ENCODE measurements around the gene NPC1L1.

Gene NPC1L1

DNA sequence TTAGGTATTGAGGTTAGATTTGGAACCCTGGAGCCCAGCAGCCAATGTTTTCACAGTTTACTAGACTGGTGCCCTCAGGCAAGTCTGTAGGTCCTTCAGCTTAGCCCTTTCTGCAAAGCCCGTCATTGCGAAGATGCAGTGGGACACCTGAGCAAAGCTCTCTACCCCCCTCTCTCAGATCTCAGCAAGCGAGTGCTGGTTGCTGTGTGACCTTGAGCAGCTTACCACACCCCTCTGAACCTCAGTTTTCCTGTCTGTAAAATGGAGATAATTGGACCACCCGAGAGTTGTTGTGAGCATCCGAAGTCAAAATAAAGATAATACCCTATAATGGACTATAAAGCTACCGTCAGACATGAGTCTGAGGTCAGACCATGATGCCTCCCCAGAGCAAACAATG lies 3.7 kb downstream of the NPC1L1 start:
- no peak for DNase-seq

DNA sequence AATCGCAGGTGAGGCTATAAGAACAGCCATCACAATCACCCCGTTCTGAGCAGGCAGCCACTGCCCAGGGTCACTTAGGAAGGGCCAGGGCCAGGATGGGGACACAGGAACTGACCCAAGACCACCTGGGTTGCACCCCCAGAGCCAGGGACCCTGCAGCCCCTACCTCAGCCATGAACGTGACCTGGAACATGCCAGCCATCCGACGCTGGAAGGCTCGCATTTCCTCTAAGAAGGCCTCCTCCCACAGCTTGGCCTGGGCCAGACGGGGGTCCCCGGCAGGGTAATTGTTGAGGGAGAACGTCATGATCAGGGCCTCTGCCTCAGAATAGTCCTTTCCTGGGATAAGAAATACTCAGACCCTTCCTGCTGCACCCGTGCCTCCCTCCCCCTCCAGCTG lies 5.0 kb downstream of the NPC1L1 start:
- DNase-seq: no peak

DNA sequence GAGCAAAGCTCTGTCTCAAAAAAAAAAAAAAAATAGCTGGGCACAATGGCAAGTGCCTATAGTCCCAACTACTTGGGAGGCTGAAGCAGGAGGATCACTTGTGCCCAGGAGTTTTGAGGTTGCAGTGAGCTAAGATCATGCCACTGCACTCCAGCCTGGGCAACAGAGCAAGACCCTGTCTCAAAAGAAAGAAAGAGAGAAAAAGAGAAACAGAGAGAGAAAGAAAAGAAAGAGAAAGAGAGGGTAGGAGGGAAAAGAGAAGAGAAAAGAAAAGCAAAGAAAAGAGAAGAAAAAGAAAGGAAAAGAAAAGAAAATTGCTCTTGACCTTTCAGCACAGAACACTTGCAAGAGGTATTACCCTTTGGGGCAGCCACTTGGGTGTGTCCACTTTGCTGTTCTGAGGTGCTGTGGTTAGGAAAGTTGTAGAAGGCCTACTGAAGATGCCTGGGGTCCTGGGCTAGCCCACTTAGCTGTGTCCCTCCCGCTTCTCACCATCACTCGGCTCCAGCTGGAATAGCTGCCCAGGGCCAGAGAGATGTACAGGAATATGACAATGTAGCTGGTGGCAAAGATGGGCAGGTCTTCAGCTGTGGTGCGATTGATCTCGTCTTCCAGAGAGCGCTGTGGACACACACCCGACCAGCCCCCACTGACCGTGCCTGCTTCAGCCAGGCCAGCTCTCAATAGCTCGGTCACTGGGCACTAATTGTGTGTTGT lies 5.6 kb downstream of the NPC1L1 start:
- DNase-seq: no peak

DNA sequence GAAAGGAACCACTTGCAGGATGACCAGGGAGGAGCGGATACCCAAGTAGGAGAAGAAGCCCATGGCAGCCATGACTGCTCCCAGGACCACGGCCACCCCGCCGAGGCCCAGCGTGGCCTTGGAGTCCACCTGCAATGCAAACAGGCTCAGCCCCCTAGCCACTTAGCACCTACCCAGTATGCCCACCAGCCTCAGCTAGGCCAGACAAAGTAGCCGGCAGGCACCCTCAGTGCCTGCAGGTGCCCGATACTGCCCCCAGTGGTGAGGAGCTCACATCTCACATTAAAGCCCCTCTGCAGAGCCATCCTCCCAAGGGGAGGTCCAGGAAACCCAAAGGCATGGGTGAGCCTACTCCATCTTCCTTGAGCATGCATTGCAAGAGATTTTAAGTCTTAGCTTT lies 6.6 kb downstream of the NPC1L1 start:
- peak; percentile 42 for DNase-seq

DNA sequence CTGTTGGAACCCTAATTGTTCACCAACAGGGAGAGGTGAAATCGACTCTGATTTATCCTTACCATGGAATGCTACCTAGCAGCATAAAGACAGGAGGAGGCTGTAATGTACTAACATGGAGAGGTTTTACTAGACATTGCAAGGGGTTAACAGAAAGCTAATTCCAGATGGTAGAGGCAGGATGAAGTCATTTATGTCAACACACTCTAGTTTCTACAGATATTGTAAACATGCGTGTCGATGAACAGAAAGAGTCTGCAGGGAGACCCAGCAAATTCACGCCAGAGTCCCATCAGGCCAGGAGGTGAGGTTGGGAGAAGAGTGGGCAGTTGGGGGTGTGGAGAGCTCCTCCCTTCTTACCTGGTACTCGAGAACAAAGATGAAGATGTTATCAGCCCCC lies 7.0 kb downstream of the NPC1L1 start:
- DNase-seq: no peak

DNA sequence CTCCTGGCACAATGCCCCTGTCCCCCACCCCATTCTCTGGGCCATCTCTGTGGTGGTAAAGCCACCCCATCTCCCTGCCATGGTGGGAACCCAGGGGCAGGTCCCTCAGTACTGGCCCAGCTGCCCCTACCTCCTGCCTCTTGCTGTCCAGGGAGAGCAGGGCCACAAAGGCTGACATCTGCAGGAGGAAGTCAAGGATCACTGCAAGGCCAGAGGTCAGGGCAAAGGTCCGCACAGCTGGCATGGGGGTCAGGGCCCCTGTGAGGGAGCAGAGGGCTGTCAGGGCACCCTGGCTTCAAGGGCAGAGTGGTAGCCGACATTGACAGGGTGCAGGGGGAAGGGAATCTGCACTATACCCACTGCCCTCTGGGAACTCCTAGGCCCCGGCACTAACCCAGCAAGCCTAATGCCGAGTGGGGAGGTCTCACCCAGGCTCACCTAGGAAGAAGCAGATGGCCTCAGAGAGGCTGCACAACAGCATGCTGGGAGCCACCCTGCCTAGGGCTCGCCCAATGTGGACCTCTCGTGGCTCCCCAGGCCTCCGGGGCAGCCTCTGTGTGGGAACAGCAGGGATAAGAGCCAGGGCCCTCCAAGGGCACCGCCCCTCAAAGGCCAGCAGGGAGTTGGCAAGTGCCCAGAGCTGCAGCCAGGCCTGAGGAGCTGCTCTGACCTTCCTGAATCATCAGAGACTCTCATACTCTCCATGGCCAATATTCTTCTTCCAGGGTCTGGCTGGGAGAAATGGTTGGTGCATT lies 7.7 kb downstream of the NPC1L1 start:
- DNase-seq: no peak

DNA sequence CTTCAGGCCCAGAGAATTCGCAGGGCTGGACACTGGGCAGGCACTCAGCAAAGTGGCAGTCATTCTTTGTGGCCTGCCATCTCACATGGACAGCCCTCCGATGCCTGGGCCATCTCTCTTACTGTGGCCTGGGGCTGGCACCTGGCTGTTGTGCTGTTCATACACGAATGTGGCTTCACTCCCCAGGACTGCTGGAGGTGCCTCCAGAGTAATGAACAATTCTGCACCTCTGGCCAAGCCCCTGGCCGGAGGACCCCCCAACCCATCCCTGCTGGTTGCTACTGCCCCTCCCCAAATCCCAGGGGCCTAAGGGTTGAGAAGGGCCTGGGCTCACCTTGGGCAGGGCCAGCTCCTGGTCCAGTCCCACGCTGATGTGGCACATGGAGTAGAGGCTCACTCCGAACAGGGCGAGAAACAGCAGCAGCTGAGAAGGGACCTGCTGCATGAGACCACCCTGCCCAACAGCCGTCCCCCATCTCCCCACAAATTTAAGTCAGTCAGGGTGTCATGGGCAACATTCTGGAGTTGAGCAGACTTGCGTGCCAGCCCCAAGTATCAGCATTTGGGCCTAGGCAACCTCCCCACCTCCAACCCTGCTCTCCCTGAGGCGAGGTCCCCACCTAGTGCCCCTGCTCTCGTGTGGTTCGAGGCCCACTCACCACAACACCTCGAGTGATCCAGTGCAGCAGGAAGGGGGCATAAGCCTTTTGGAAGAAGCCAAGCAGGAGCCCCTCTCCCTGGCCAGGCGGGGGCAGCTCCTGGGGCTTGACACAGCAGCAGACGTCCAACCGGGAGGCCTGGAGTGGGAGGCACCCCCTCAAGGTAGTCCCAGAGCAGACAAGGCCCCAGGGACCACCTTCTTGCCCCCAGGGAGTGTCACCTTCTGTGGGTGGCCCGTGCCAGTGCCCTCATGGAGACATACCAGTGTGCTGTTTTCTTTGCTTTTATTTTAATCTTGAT lies 9.4 kb downstream of the NPC1L1 start:
- DNase-seq: no peak

DNA sequence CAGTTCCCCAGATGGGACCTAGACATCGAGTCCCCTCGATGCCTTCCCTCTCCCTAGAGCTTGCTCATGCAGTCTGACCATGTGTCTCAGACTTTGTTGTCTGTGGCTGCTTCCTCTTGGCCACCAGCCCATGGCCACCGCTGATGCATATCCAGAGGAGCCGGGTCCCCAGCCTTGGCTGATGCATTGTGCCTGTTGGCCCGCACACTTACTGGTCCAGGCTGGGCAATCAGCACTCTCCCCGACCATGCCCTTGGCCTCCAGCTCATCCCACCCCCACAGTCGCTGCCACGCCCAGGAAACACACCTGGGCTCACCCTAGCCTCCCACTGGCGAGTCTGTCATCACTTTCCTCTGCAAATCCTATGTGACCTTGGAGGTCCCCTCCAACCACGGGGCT lies 10.1 kb downstream of the NPC1L1 start:
- no peak for DNase-seq

DNA sequence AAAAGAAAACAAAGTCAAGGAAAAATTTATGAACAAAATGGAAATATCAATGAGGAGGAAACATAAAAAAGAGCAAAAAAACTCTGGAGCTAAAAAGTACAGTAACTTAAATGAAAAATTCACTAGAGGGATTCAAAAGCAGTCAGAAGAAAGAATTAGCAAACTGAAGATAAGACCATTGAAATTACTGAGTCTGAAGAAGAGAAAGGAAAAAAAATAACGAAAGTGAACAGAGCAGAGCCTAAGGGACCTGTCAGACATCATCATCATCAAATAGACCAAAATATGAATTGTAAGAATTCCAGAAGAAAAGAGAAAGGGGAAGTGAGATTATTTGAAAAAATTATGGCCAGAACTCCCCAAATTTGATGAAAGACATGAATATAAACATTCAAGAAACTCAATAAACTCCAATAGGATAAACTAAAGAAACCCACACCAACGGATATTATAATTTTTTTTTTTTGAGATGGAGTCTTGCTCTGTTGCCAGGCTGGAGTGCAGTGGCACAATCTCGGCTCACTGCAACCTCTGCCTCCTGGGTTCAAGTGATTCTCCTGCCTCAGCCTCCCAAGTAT lies 16.2 kb downstream of the NPC1L1 start:
- no peak for DNase-seq

DNA sequence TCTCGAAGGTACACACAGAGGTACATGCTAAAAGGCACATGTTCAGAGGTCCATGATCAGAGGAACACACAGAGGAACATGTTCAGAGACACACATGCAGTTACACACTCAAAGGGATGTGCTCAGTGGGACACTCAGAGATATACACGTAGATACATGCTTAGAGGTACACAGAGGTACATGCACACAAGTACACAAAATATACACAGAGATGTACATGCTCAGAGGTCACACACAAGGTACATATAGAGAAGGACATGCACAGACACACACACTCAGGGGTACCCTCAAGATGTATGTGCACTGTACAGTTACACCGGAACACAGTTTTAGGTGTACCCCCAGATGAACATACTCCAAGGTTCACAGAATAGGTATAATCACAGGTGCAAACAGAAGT lies 18.8 kb downstream of the NPC1L1 start:
- no peak for DNase-seq

DNA sequence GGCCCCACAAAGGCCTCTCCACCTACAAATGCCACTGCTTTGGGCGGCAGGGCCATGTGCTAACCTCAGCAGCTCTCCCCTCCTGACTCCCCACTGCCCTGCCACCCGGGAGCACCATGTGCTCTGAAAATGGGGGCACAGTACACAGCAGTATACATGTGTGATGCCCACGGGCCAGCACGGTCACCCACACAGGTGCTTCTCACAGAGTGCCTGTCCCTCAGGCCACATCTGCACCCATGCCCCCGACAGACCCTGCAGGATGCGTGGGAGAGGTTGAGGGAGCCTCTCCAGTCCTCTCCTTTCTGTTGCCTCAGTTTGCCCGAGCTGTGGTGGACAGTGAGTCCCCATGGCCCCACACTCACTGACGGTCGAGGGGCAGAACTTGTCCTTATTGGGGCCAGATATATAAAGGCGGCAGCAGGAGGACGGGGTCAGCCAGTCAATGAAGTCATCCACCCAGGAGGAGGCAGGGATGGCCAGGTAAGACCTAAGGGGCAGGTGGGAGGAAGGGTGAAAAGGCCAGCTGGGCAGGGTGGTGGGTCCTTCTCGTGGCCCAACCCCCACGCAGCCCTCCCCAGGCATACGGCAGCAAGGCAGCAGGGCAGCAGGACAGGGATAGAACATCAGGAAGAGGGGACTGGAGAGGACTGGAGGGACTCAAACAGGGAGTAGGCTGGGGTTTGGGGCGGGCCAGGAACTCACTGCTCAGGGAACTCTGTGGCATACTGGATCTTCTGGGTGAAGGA lies 19.6 kb downstream of the NPC1L1 start:
- no peak for DNase-seq

DNA sequence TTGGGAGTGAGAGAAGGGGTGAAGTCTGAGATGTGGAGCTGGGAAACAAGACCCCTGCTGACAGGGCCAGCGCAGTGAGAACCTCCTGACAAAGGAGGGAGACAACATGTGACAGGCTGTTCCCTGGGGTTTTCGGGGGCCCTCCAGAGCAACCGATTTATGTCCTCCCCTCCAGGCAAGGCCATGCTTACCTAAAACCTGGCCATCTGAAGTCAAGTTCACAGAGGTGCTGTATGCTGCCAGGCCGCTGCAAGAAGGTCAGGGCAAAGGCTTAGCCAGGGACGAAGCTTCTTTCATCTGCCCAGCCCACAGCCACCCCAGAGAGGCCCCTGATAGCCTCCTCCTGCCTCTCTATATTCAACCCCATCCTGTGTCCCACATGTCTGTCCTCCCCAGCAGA lies 20.6 kb downstream of the NPC1L1 start:
- no peak for DNase-seq

DNA sequence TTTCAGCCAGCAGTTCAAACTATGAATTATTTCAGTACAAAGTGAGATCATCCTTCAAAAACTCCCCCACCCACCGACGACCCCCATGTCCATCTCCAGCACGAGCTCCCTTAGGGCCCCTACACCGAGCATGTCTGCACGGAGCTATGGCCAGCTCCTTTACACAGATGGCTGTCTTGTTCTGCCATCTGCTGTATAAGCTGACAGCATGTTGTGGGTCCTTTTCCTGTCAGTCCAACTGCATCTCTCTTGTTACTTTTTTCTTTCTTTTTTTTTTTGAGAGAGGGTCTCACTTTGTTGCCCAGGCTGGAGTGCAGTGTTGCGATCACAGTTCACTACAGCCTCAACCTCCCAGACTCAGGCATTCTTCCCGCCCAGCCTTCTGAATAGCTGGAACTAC lies 21.6 kb downstream of the NPC1L1 start:
- no peak for DNase-seq

DNA sequence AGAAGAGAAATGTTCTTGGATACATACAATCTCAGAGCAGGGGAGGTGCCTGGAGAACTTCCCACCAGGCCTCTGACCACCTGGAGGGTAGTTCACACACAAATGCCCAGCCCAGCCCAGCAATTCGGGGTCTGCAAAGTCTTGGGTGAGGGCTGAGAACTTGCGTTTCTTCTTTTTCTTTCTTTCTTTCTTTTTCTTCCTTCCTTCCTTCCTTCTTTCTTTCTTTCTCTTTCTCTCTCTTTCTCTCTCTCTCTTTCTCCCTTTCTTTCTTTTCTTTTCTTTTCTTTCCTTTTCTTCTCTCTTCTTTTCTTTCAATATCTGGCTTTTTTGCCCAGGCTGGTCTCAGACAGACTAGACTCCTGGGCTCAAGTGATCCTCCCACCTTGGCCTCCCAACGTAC lies 22.4 kb downstream of the NPC1L1 start:
- no peak for DNase-seq

DNA sequence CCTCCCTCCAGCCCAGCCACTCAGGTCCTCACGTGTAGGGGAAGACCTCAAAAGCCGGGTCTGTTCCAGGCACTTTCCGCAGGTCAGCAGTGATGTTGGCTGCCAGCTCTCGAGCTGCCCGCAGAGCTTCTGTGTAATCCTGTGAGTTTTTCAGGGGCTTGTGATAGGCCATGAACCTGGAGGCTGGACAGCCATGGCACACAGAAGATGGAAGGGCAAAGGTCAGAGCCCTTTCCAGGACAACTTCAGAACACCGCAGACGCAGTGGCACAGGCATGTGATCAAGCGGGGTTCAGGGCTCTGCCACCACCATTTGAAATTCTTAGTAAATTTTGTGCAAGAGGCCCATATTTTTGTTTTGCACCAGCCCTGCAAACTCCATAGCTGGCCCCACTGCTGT lies 24.0 kb downstream of the NPC1L1 start:
- no peak for DNase-seq

DNA sequence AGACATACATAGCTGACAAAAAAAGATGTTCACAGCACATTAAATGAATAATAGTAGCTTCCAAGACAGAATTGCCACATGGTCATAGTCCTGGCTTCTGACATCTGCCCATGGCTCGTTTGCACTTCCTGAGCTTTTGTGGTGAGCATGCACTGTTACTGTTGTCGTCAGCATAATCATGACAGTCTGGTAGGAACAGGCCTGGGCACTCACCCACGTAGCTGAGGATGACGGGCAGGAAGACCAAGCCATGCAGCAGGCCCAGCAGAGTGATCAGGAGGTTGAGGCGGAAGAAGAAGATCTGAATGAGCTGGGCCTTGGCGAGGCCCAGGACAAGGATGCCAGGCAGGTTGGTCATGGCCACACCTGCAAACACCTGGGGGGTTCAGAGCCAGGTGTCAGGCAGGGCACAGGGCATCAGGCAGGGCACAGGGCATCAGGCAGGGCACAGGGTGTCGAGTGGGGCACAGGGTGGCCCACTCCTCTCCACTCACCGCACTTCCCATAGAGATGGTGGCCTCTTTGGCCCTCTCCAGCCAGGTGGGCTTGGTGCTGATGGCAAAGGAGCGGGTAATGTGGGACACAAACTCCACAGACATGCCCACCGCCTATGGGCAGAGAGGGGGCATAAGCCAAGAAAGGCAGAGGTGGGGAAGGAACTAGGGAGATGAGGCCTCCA lies 25.4 kb downstream of the NPC1L1 start:
- no peak for DNase-seq

DNA sequence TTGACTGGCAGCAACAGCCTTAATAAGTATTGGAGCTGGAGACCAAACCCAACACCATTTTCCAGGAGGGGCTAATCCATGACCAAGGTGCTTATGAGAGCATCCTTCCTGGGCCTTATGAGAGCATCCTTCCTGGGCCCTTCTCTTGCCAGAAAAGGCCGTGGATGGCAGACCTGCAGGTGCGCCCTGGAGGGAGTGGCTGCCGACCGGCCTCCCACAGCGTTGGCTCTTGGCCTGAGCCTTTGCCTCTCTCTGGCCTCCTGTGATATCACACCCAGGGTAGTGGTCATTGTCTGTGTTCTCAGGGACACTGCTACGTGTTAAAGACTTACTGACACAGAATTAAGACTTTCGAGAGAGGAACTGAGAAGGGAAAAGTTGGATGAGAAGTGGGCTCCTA lies 28.4 kb downstream of the NPC1L1 start:
- no peak for DNase-seq

DNA sequence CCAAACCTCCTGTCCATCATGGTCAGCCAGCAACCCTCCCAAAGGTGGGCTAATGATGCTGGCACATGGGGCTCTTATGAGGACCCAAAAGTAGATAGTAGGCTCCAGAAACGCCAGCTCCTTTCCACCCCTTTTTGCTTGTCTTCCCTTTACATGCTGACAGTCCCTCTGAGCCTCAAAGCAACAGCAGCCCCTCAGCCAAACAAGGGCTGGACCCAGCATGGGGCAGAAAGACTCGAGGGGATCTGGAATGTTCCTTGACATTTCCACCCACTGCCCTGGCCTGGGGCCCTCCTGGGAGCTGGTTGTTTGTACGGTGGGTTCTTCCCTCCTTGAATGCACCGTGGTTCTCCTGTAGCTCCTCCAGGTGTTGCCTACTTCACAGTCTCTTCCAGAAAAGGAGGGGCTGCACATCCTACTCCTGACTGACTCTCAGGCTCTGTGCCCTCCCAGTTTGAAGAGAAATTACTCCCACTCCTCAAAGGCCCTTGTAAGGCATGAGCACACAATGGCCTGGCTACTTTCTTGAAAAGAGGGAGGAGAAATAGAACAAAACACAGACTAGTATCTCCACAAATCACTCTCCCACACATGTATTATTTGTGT lies 29.2 kb downstream of the NPC1L1 start:
- DNase-seq: no peak

DNA sequence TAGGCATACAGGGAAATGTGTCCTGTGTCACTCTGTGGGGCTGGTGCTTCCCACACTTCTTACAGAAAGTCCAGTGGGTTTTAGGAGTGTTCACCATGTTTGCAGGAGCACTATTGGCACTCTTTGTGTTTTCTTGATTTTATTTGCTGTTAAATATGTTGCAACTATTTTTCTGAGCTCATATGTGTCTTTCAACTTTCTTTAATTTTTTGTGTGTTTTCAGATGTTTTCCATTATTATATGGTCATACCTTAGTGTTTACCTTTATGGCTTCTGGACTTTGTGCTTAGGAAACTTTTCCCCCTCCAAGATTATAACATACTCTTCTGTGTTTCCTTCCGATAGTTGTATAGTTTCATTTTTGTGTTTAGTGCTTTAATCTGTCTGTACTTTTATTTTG lies 29.9 kb downstream of the NPC1L1 start:
- DNase-seq: no peak

DNA sequence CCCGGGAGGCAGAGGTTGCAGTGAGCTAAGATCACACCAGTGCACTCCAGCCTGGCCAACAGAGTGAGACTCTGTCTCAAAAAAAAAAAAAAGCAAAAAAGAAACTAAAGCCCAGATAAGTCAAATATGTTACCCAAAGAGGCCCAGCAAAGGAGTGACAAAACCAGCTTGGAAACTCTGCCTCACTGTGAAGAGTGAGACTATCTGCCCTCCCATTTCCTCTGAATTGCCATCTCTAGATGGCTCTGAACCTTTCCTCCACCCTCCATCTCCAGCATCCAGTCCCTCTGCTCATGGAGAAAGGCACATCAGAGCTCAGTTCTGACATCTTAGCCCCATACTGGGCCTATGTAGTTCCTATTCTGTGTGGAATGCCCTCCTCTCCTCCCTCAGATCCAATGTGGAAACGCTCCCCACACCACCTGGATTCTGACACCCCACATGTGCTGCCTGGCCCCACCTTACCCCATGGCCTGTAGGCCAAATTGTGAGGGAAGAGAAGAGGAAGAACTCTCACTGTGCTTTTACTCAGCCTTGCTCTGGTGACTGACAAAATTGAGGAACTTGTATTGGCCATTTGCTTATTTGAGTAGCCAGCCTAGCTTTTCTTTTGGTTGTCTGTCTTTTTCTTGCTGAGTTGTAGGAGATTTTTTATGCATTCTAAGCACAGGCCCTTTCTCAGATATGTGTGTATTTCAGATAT lies 32.7 kb downstream of the NPC1L1 start:
- no peak for DNase-seq
